K562 (cell line): ENCODE data around the gene LSP1. TPM values are rescaled to one million over a fixed set of nuclear protein-coding genes. Genes with fewer than 3 reads are reported as not detected.

Source experiments
- CTCF ChIP-seq, 3 experiments: IDR thresholded peaks in 2 of 3; conservative IDR thresholded peaks in 1 of 3; 2 replicates each; pipeline ENCODE4 v1.5.1; 2011 to 2012; ENCODE audit warnings: low read length in 3 of 3, mild to moderate bottlenecking in 3 of 3, control low read depth in 2 of 3, improper control_type of control experiment in 1 of 3, inconsistent platforms in 1 of 3, low read depth in 1 of 3, mixed read lengths in 1 of 3, moderate library complexity in 1 of 3; ENCODE audit not compliant: insufficient read depth in 2 of 3
- DEAF1 ChIP-seq: fragments of 450-650 bp; formaldehyde crosslinking; IDR thresholded peaks from 2 replicates; pipeline ENCODE4 v1.4.0; 2020; ENCODE audit warnings: mild to moderate bottlenecking, moderate library complexity
- EP400 ChIP-seq: fragments of 450-650 bp; IDR thresholded peaks from 2 replicates; pipeline ENCODE4 v1.6.1; 2017; ENCODE audit warnings: antibody characterized with exemption, mild to moderate bottlenecking, moderate library complexity
- ESRRA ChIP-seq: fragments of 450-650 bp; IDR thresholded peaks from 2 replicates; pipeline ENCODE4 v1.6.1; 2014; ENCODE audit warnings: low read depth, mild to moderate bottlenecking, moderate library complexity, borderline replicate concordance
- MAZ ChIP-seq, 2 experiments: fragments of 450-650 bp in 1 of 2; sonication (generic) in 1 of 2; formaldehyde crosslinking; IDR thresholded peaks in 1 of 2; conservative IDR thresholded peaks in 1 of 2; 2 replicates each; pipeline versions ENCODE4 v1.4.0 to v1.5.0; 2020; ENCODE audit warnings: mild to moderate bottlenecking in 1 of 2, missing genetic modification reagents in 1 of 2
- MXD1 ChIP-seq: fragments of 250-450 bp; sonication (Bioruptor Pico); IDR thresholded peaks from 2 replicates; pipeline ENCODE4 v1.8.0; 2021; ENCODE audit warnings: borderline replicate concordance, mild to moderate bottlenecking, moderate library complexity; ENCODE audit not compliant: poor library complexity, severe bottlenecking
- MYBL2 ChIP-seq, 2 experiments: fragments of 450-650 bp in 1 of 2; sonication (generic) in 1 of 2; formaldehyde crosslinking in 1 of 2; IDR thresholded peaks; 2 replicates each; pipeline versions ENCODE4 v1.6.1 to v1.8.1; 2017 to 2022; ENCODE audit warnings: borderline replicate concordance in 1 of 2, inconsistent platforms in 1 of 2, low read depth in 1 of 2, mild to moderate bottlenecking in 1 of 2, missing genetic modification reagents in 1 of 2, moderate library complexity in 1 of 2
- NFIC ChIP-seq: fragments of 450-650 bp; IDR thresholded peaks from 2 replicates; pipeline ENCODE4 v1.6.1; 2017; ENCODE audit warnings: mild to moderate bottlenecking, inconsistent platforms
- RAD21 ChIP-seq, 2 experiments: fragments of 250-450 bp in 1 of 2; fragments of 450-650 bp in 1 of 2; sonication (Bioruptor Pico) in 1 of 2; formaldehyde crosslinking in 1 of 2; IDR thresholded peaks in 1 of 2; conservative IDR thresholded peaks in 1 of 2; 2 replicates each; pipeline versions ENCODE4 v1.4.0 to v1.8.0; 2020 to 2022; ENCODE audit warnings: mild to moderate bottlenecking in 2 of 2, moderate library complexity in 1 of 2
- RCOR1 ChIP-seq, 2 experiments: IDR thresholded peaks; 2 replicates each; pipeline ENCODE4 v1.6.1; 2012; ENCODE audit warnings: low read depth in 2 of 2, low read length in 2 of 2, borderline replicate concordance in 1 of 2, improper control_type of control experiment in 1 of 2
- SMAD4 ChIP-seq: fragments of 250-450 bp; sonication (Bioruptor Pico); conservative IDR thresholded peaks from 2 replicates; pipeline ENCODE4 v1.8.0; 2021; ENCODE audit warnings: inconsistent platforms, mild to moderate bottlenecking, moderate library complexity
- YY1 ChIP-seq, 3 experiments: IDR thresholded peaks; 2 replicates each; pipeline ENCODE4 v1.6.1; 2011; ENCODE audit warnings: low read length in 2 of 3, mild to moderate bottlenecking in 2 of 3, moderate library complexity in 2 of 3, borderline replicate concordance in 1 of 3, control low read depth in 1 of 3, low read depth in 1 of 3; ENCODE audit not compliant: insufficient read depth in 3 of 3, insufficient replicate concordance in 2 of 3, control insufficient read depth in 1 of 3, insufficient read length in 1 of 3; ENCODE audit errors: extremely low read depth in 1 of 3
- ZNF3 ChIP-seq: fragments of 250-450 bp; sonication (Bioruptor Pico); IDR thresholded peaks from 2 replicates; pipeline ENCODE4 v1.5.0; 2021; ENCODE audit warnings: mild to moderate bottlenecking, moderate library complexity
- ZNF445 ChIP-seq: fragments of 250-450 bp; sonication (Bioruptor Pico); IDR thresholded peaks from 2 replicates; pipeline ENCODE4 v1.4.0; 2020; ENCODE audit warnings: low read depth, mild to moderate bottlenecking, moderate library complexity
- ZNF740 ChIP-seq, 3 experiments: fragments of 200-800 bp in 1 of 3; sonication (Bioruptor generic) in 1 of 3; sonication (generic) in 1 of 3; formaldehyde crosslinking in 1 of 3; IDR thresholded peaks; 2 replicates each; pipeline versions ENCODE4 v1.6.1 to v1.8.0; 2016 to 2022; ENCODE audit warnings: mild to moderate bottlenecking in 2 of 3, missing compliant biosample characterization in 2 of 3, missing genetic modification characterization in 2 of 3, missing genetic modification reagents in 1 of 3
- ZNF830 ChIP-seq: fragments of 250-450 bp; sonication (Bioruptor Pico); IDR thresholded peaks from 2 replicates; pipeline ENCODE4 v1.5.0; 2021; ENCODE audit warnings: mild to moderate bottlenecking
- polyA plus RNA-seq, 8 experiments: library from polyadenylated mRNA; depleted of rRNA in 4 of 8; stranded (reverse) in 5 of 8; unstranded in 3 of 8; fragments of >200 nt; fragmentation: Nextera tagmentation in 2 of 8; fragmentation: Illumina TruSeq in 1 of 8; extraction: Ambion mirVana in 2 of 8; extraction: Trizol in 1 of 8; gene quantifications; 2 replicates each; pipeline versions ENCODE4 v1.2.1 to v1.2.3, GENCODE V29; 2011 to 2014; ENCODE audit warnings: inconsistent platforms in 1 of 8, missing spikeins in 1 of 8
- total RNA-seq, 7 experiments: library from RNA; depleted of rRNA in 6 of 7; stranded (reverse); fragments of >200 nt in 6 of 7; fragmentation: Illumina TruSeq in 2 of 7; extraction: Trizol in 2 of 7; gene quantifications; 2 replicates each; pipeline versions ENCODE4 v1.2.1 to v1.2.3, GENCODE V29; 2011 to 2021; ENCODE audit warnings: low replicate concordance in 1 of 7

LSP1 gene
- total and polyA plus RNA-seq, 9 of the 15 experiments (the other 6 are each of a cell fraction or from before 2014, with no cell fraction given): 0.08 to 2.9 (median 0.65) TPM; not detected in 2

GRCh38 chr11:1882265-1883238 is 29.7 kb downstream of the LSP1 start (continued):
- TF ChIP-seq YY1 (IDR thresholded peaks at IDR 0.05; ENCODE audit: borderline replicate concordance in 1 of 3, control insufficient read depth in 1 of 3, extremely low read depth in 1 of 3, insufficient read depth in 3 of 3, insufficient read length in 1 of 3, insufficient replicate concordance in 2 of 3, low read depth in 1 of 3, low read length in 2 of 3) (peak in 2 of 3 experiments; percentile 39 to 61), SMAD4 (CRISPR knock-in tag) (no peak), ESRRA (no peak), RCOR1 (IDR thresholded peaks at IDR 0.05; ENCODE audit: borderline replicate concordance in 1 of 2, low read depth in 2 of 2, low read length in 2 of 2) (no peak), NFIC (peak; percentile 42; the same call in 1 of the 2 replicates), CTCF (IDR thresholded peaks at IDR 0.05 in 2 of 3, conservative IDR thresholded peaks at IDR 0.05 in 1 of 3; ENCODE audit: insufficient read depth in 2 of 3, low read depth in 1 of 3, low read length in 3 of 3) (peak; percentile 81 to 93 (median 93)), RAD21 (CRISPR knock-in tag; conservative IDR thresholded peaks at IDR 0.05 in 1 of 2, IDR thresholded peaks at IDR 0.05 in 1 of 2) (peak; percentile 79 to 93), ZNF3 (CRISPR knock-in tag) (no peak), MXD1 (CRISPR knock-in tag) (no peak), ZNF740 (CRISPR knock-in tag; IDR thresholded peaks at IDR 0.05) (peak; percentile 86), ZNF740 (tag; IDR thresholded peaks at IDR 0.05) (no peak), MAZ (CRISPR knock-in tag; conservative IDR thresholded peaks at IDR 0.05 in 1 of 2, IDR thresholded peaks at IDR 0.05 in 1 of 2) (peak; percentile 30 to 38; a peak in 1 of 4 replicates), ZNF445 (no peak), EP400 (no peak), MYBL2 (IDR thresholded peaks at IDR 0.05; ENCODE audit: low read depth) (no peak), MYBL2 (CRISPR knock-in tag; IDR thresholded peaks at IDR 0.05; ENCODE audit: borderline replicate concordance) (no peak), DEAF1 (CRISPR knock-in tag) (peak; percentile 64), ZNF830 (no peak)
